K562 (cell line): ENCODE data around the gene RUVBL2. TPM values are rescaled to one million over a fixed set of nuclear protein-coding genes. Genes with fewer than 3 reads are reported as not detected.

ENCODE experiments used
- ARNT ChIP-seq, 2 experiments: fragments of 450-650 bp; IDR thresholded peaks; 2 replicates each; pipeline ENCODE4 v1.6.1; 2016; ENCODE audit warnings: mild to moderate bottlenecking in 1 of 2
- CGGBP1 ChIP-seq: fragments of 250-450 bp; sonication (Bioruptor Pico); IDR thresholded peaks from 2 replicates; pipeline ENCODE4 v1.9.0; 2021; ENCODE audit warnings: mild to moderate bottlenecking
- CHCHD3 ChIP-seq: fragments of 250-450 bp; sonication (Bioruptor Pico); IDR thresholded peaks from 2 replicates; pipeline ENCODE4 v2.1.2; 2022; ENCODE audit warnings: mild to moderate bottlenecking
- HES1 ChIP-seq: fragments of 450-650 bp; IDR thresholded peaks from 2 replicates; pipeline ENCODE4 v1.6.1; 2016; ENCODE audit warnings: low read depth, mild to moderate bottlenecking, moderate library complexity
- HNRNPL ChIP-seq: fragments of 200-400 bp; formaldehyde crosslinking; IDR thresholded peaks from 2 replicates; pipeline ENCODE4 v1.6.1; 2017; ENCODE audit warnings: low read depth, mild to moderate bottlenecking, low read length
- JUNB ChIP-seq: fragments of 450-650 bp; formaldehyde crosslinking; conservative IDR thresholded peaks from 2 replicates; pipeline ENCODE4 v1.4.0; 2020; ENCODE audit warnings: mild to moderate bottlenecking
- MBD1 ChIP-seq: fragments of 250-450 bp; sonication (Bioruptor Pico); IDR thresholded peaks from 2 replicates; pipeline ENCODE4 v1.8.0; 2022; ENCODE audit warnings: inconsistent platforms
- NCOR1 ChIP-seq: fragments of 450-650 bp; IDR thresholded peaks from 2 replicates; pipeline ENCODE4 v1.6.1; 2016; ENCODE audit warnings: mild to moderate bottlenecking, moderate library complexity
- POLR2AphosphoS2 ChIP-seq: IDR thresholded peaks from 2 replicates; pipeline ENCODE4 v1.6.1; 2012; ENCODE audit warnings: low read length, improper control_type of control experiment
- SRSF3 ChIP-seq: fragments of 200-400 bp; formaldehyde crosslinking; IDR thresholded peaks from 2 replicates; pipeline ENCODE4 v1.6.1; 2016; ENCODE audit warnings: mild to moderate bottlenecking, low read length, moderate library complexity; ENCODE audit not compliant: insufficient read depth
- TAL1 ChIP-seq: fragments of 450-650 bp; IDR thresholded peaks from 2 replicates; pipeline ENCODE4 v1.6.1; 2016; ENCODE audit warnings: mild to moderate bottlenecking
- TEAD1 ChIP-seq, 2 experiments: fragments of 450-650 bp in 1 of 2; sonication (generic) in 1 of 2; formaldehyde crosslinking; IDR thresholded peaks; 2 replicates each; pipeline versions ENCODE4 v1.4.0 to v1.8.0; 2020 to 2022; ENCODE audit warnings: mild to moderate bottlenecking in 2 of 2, missing genetic modification reagents in 1 of 2
- THAP7 ChIP-seq: fragments of 250-450 bp; sonication (Bioruptor Pico); IDR thresholded peaks from 2 replicates; pipeline ENCODE4 v1.5.0; 2021
- THRAP3 ChIP-seq: fragments of 450-650 bp; IDR thresholded peaks from 2 replicates; pipeline ENCODE4 v1.6.1; 2016; ENCODE audit warnings: mild to moderate bottlenecking, inconsistent platforms, borderline replicate concordance
- TSC22D4 ChIP-seq: fragments of 450-650 bp; IDR thresholded peaks from 2 replicates; pipeline ENCODE4 v1.6.1; 2016; ENCODE audit warnings: missing genetic modification characterization, missing biosample characterization, control low read depth
- ZNF197 ChIP-seq: fragments of 200-800 bp; sonication (Bioruptor generic); IDR thresholded peaks from 2 replicates; pipeline ENCODE4 v1.6.1; 2016; ENCODE audit warnings: low read depth, missing genetic modification characterization, missing compliant biosample characterization
- ZNF280A ChIP-seq: fragments of 450-650 bp; IDR thresholded peaks from 2 replicates; pipeline ENCODE4 v1.6.1; 2018; ENCODE audit warnings: mild to moderate bottlenecking, low read depth; ENCODE audit not compliant: partially characterized antibody
- ZNF668 ChIP-seq: fragments of 250-450 bp; sonication (Bioruptor Pico); IDR thresholded peaks from 2 replicates; pipeline ENCODE4 v1.8.0; 2022; ENCODE audit warnings: mild to moderate bottlenecking, inconsistent platforms
- polyA plus RNA-seq, 8 experiments: library from polyadenylated mRNA; depleted of rRNA in 4 of 8; stranded (reverse) in 5 of 8; unstranded in 3 of 8; fragments of >200 nt; fragmentation: Nextera tagmentation in 2 of 8; fragmentation: Illumina TruSeq in 1 of 8; extraction: Ambion mirVana in 2 of 8; extraction: Trizol in 1 of 8; gene quantifications; 2 replicates each; pipeline versions ENCODE4 v1.2.1 to v1.2.3, GENCODE V29; 2011 to 2014; ENCODE audit warnings: inconsistent platforms in 1 of 8, missing spikeins in 1 of 8
- total RNA-seq, 7 experiments: library from RNA; depleted of rRNA in 6 of 7; stranded (reverse); fragments of >200 nt in 6 of 7; fragmentation: Illumina TruSeq in 2 of 7; extraction: Trizol in 2 of 7; gene quantifications; 2 replicates each; pipeline versions ENCODE4 v1.2.1 to v1.2.3, GENCODE V29; 2011 to 2021; ENCODE audit warnings: low replicate concordance in 1 of 7
- TF ChIP-seq, protein P1 (sequence below), 3 experiments: fragments of 200-800 bp in 1 of 3; fragments of 250-450 bp in 1 of 3; fragments of 450-650 bp in 1 of 3; sonication (Bioruptor Pico) in 1 of 3; sonication (Bioruptor generic) in 1 of 3; formaldehyde crosslinking in 1 of 3; IDR thresholded peaks; 2 replicates each; pipeline versions ENCODE4 v1.6.1 to v1.8.0; 2016 to 2022; ENCODE audit warnings: mild to moderate bottlenecking in 2 of 3, missing genetic modification characterization in 2 of 3, missing compliant biosample characterization in 1 of 3, moderate library complexity in 1 of 3

Gene RUVBL2
- total and polyA plus RNA-seq, 9 of the 15 experiments (the other 6 are each of a cell fraction or from before 2014, with no cell fraction given), result 71.4 to 453 (median 237) TPM

DNA sequence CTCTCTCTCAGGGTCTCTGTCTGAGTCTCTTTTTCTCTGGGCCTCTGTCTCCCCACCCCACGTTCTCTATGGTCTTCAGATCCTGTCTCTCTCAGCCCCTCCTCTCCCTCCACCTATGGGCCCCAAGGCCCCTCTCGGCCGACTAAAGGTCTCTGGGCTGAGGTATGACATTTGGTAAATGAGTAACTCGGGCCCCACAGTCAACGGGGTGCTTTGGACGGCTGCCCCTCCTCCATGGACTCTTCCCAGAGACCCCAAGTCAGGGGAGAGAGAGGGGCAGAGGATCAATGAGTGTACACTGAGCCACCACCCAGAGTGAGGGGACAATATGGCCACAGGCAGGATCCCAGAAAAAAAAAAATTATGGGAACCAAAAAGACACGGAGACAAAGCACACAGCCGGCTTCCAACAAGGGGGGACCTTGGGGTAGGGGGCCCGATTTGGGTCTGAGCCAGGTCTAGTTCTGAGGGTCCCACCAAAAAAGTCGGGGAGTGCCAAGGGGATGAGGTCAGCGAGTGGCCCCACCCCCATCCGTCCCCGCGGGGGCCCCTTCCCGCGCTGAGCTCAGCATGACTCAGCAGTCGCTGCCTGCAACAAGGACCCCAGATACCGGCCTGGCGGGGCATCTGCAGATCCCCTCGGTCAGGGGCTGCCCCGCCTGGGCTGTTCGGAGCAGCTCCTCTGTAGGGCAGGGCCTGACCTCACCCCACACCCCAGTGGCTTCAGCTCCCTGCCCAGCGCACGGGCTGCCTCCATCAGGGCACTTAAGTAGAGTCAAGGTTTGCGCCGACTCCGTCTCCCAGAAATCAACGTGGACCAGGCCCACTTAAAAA is 30.1 kb upstream of the RUVBL2 start (continued):
- TF ChIP-seq, protein P1, sequence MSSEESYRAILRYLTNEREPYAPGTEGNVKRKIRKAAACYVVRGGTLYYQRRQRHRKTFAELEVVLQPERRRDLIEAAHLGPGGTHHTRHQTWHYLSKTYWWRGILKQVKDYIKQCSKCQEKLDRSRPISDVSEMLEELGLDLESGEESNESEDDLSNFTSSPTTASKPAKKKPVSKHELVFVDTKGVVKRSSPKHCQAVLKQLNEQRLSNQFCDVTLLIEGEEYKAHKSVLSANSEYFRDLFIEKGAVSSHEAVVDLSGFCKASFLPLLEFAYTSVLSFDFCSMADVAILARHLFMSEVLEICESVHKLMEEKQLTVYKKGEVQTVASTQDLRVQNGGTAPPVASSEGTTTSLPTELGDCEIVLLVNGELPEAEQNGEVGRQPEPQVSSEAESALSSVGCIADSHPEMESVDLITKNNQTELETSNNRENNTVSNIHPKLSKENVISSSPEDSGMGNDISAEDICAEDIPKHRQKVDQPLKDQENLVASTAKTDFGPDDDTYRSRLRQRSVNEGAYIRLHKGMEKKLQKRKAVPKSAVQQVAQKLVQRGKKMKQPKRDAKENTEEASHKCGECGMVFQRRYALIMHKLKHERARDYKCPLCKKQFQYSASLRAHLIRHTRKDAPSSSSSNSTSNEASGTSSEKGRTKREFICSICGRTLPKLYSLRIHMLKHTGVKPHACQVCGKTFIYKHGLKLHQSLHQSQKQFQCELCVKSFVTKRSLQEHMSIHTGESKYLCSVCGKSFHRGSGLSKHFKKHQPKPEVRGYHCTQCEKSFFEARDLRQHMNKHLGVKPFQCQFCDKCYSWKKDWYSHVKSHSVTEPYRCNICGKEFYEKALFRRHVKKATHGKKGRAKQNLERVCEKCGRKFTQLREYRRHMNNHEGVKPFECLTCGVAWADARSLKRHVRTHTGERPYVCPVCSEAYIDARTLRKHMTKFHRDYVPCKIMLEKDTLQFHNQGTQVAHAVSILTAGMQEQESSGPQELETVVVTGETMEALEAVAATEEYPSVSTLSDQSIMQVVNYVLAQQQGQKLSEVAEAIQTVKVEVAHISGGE (CRISPR knock-in tag; IDR thresholded peaks at IDR 0.05), result peak in 1 of 3 experiments; percentile 85; a peak in 2 of 6 replicates
- TF ChIP-seq MBD1 (CRISPR knock-in tag), result no peak
- peak; percentile 44; the same call in 1 of the 2 replicates for TF ChIP-seq POLR2AphosphoS2
- no peak for TF ChIP-seq THRAP3
- TF ChIP-seq THAP7 (CRISPR knock-in tag), result no peak
- no peak for TF ChIP-seq ARNT (IDR thresholded peaks at IDR 0.05)
- 0 out of 2 replicates have a peak, but pooled peaks have one; percentile 5 for TF ChIP-seq TAL1
- TF ChIP-seq SRSF3, result peak; percentile 72; the same call in 1 of the 2 replicates
- TF ChIP-seq ZNF197, result peak; percentile 83
- TF ChIP-seq NCOR1, result peak; percentile 79
- TF ChIP-seq ZNF280A, result no peak
- TF ChIP-seq JUNB, result peak; percentile 63
- TF ChIP-seq HES1, result no peak
- TF ChIP-seq TSC22D4 (tag), result no peak
- TF ChIP-seq CGGBP1 (CRISPR knock-in tag), result no peak
- no peak for TF ChIP-seq CHCHD3 (CRISPR knock-in tag)
- TF ChIP-seq HNRNPL, result 0 out of 2 replicates have a peak, but pooled peaks have one; percentile 37
- TF ChIP-seq TEAD1 (CRISPR knock-in tag; IDR thresholded peaks at IDR 0.05), result peak; percentile 64 to 77; a peak in 3 of 4 replicates
- TF ChIP-seq ZNF668, result no peak
